ENCODE results near the gene DNM3. TPM values are rescaled to one million over a fixed set of nuclear protein-coding genes. Genes with fewer than 3 reads are reported as not detected.

Gene DNM3
- total and polyA plus RNA-seq, 9 of the 15 experiments (the other 6 are each of a cell fraction or from before 2014, with no cell fraction given): 0.08 to 0.36 (median 0.22) TPM; not detected in 1

DNA sequence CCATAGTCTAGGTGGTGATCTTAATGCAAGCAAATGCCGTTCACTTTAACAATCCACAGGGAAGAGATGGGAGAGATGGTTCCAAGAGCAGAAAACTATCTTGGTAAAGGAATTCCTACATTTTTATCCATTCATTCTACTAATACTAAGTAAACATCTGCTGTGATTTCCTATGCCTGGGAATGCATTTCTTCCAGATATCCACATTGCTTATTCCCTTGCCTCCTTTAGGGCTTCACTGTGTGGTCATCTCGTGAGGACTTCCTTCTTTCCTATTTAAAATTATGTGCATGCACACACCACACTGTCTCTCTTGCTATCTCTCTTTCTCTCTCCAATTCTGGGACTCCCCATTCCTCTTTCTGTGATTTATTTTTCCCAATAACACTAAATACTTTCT is 380.1 kb downstream of the DNM3 start:
- H4K20me1 ChIP-seq (replicated peaks; ENCODE audit: control insufficient read depth, insufficient read depth, low read length): no peaks in the 10 kb centered on the region
- no peak for FAIRE-seq
- POLR2A ChIA-PET: no interaction called here

DNA sequence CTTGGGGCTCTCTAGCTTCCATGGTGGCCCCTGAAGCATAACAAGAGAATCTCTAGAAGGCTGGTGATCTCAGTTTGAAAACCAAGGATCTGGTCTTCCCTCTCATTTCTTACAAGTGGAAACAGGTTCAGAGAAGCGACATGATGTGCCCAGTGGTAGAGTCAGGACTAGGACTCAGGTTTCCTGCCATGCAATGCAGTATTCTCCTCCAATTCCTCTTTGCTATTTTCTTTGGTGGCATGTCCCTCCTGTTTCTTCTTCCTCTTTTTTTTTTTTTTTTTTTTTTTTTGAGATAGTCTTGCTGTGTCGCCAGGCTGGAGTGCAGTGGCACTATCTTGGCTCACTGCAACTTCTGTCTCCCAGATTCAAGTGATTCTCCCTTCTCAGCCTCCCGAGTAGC is 383.6 kb downstream of the DNM3 start:
- ChIA-PET POLR2A (no interaction called here), CTCF (ENCODE audit: low intra/inter-chr PET ratio) (no interaction called here)
- H2AFZ ChIP-seq (ENCODE audit: low read depth, low read length): no peak overlapping the region
- H3K79me2 ChIP-seq (ENCODE audit: control insufficient read depth, insufficient read depth, low read length): no peaks in the 10 kb centered on the region
- DNase-seq (ENCODE audit: extremely low read depth in 1 of 4, low spot score in 3 of 4) (no peak), ATAC-seq (no peak), FAIRE-seq (no peak)
- BruUV-seq (replicated peaks): no TSS peak
- H3K9ac ChIP-seq (ENCODE audit: insufficient read depth in 1 of 2, low read depth in 2 of 2, low read length in 2 of 2): no peak overlapping the region
- in situ Hi-C loops (cut with MboI): no loop called here
- H3K4me1 ChIP-seq (replicated peaks in 1 of 2; ENCODE audit: control insufficient read depth in 2 of 2, insufficient read depth in 2 of 2, low read length in 2 of 2): no peaks in the 10 kb centered on the region
- H3K27ac ChIP-seq (ENCODE audit: extremely low read depth, low read depth, low read length): no peak overlapping the region
- WGBS (ENCODE audit: insufficient coverage, low coverage, missing lambda C conversion rate): 0% methylated on average over 2 of the region's 3 CpGs
- intact Hi-C loops (cut with micrococcal nuclease): no loop called here
- H3K36me3 ChIP-seq (ENCODE audit: control insufficient read depth, insufficient read depth, low read length): no peaks in the 10 kb centered on the region
- H3K27me3 ChIP-seq (ENCODE audit: control insufficient read depth in 2 of 2, insufficient read depth in 2 of 2, low read length in 2 of 2): no peaks in the 10 kb centered on the region
- no peaks in the 10 kb centered on the region for H3K9me3 ChIP-seq (replicated peaks; ENCODE audit: control insufficient read depth, insufficient read depth, low read depth, low read length)
- H4K20me1 ChIP-seq (replicated peaks; ENCODE audit: control insufficient read depth, insufficient read depth, low read length): no peaks in the 10 kb centered on the region
- H3K4me3 ChIP-seq: no peak overlapping the region
- no peak overlapping the region for H3K4me2 ChIP-seq (ENCODE audit: insufficient read depth, low read length)
- H3K9me1 ChIP-seq (ENCODE audit: control insufficient read depth, insufficient read depth, low read length): no peaks in the 10 kb centered on the region
- TF ChIP-seq HMG20B (CRISPR knock-in tag; IDR thresholded peaks at IDR 0.05) (no peak), ZNF57 (CRISPR knock-in tag; IDR thresholded peaks at IDR 0.05) (no peak), PCBP2 (IDR thresholded peaks at IDR 0.05; ENCODE audit: low read depth, low read length, poor library complexity, severe bottlenecking) (no peak), ZNF707 (CRISPR knock-in tag; conservative IDR thresholded peaks at IDR 0.05) (no peak), KDM4B (IDR thresholded peaks at IDR 0.05; ENCODE audit: borderline replicate concordance in 2 of 2, low read depth in 1 of 2) (no peak), SMAD4 (CRISPR knock-in tag; conservative IDR thresholded peaks at IDR 0.05) (no peak)
- TF ChIP-seq, protein P1, sequence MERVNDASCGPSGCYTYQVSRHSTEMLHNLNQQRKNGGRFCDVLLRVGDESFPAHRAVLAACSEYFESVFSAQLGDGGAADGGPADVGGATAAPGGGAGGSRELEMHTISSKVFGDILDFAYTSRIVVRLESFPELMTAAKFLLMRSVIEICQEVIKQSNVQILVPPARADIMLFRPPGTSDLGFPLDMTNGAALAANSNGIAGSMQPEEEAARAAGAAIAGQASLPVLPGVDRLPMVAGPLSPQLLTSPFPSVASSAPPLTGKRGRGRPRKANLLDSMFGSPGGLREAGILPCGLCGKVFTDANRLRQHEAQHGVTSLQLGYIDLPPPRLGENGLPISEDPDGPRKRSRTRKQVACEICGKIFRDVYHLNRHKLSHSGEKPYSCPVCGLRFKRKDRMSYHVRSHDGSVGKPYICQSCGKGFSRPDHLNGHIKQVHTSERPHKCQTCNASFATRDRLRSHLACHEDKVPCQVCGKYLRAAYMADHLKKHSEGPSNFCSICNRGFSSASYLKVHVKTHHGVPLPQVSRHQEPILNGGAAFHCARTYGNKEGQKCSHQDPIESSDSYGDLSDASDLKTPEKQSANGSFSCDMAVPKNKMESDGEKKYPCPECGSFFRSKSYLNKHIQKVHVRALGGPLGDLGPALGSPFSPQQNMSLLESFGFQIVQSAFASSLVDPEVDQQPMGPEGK (CRISPR knock-in tag; IDR thresholded peaks at IDR 0.05; ENCODE audit: borderline replicate concordance): no peak
- TF ChIP-seq, protein P2, sequence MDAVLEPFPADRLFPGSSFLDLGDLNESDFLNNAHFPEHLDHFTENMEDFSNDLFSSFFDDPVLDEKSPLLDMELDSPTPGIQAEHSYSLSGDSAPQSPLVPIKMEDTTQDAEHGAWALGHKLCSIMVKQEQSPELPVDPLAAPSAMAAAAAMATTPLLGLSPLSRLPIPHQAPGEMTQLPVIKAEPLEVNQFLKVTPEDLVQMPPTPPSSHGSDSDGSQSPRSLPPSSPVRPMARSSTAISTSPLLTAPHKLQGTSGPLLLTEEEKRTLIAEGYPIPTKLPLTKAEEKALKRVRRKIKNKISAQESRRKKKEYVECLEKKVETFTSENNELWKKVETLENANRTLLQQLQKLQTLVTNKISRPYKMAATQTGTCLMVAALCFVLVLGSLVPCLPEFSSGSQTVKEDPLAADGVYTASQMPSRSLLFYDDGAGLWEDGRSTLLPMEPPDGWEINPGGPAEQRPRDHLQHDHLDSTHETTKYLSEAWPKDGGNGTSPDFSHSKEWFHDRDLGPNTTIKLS (IDR thresholded peaks at IDR 0.05; ENCODE audit: borderline replicate concordance, low read depth): no peak

More for the DNA sequence above, 380.1 kb downstream of the DNM3 start:
- ATAC-seq (no peak), DNase-seq (ENCODE audit: extremely low read depth in 1 of 4, low spot score in 3 of 4) (no peak)
- no peak overlapping the region for H3K9ac ChIP-seq (ENCODE audit: insufficient read depth in 1 of 2, low read depth in 2 of 2, low read length in 2 of 2)
- no peak for TF ChIP-seq ZBTB2 (IDR thresholded peaks at IDR 0.05)
- intact Hi-C loops (cut with micrococcal nuclease): no loop called here
- in situ Hi-C loops (cut with MboI): no loop called here
- BruUV-seq (replicated peaks): no TSS peak
- no peak overlapping the region for H2AFZ ChIP-seq (ENCODE audit: low read depth, low read length)
- H3K9me1 ChIP-seq (ENCODE audit: control insufficient read depth, insufficient read depth, low read length): no peaks in the 10 kb centered on the region
- H3K4me1 ChIP-seq (replicated peaks in 1 of 2; ENCODE audit: control insufficient read depth in 2 of 2, insufficient read depth in 2 of 2, low read length in 2 of 2): no peaks in the 10 kb centered on the region
- CTCF ChIA-PET (ENCODE audit: low intra/inter-chr PET ratio): no interaction called here
- H3K27ac ChIP-seq (ENCODE audit: extremely low read depth, low read depth, low read length): no peak overlapping the region
- WGBS (ENCODE audit: insufficient coverage, low coverage, missing lambda C conversion rate): 0% methylated on average over 2 of the region's 2 CpGs
- no peaks in the 10 kb centered on the region for H3K27me3 ChIP-seq (ENCODE audit: control insufficient read depth in 2 of 2, insufficient read depth in 2 of 2, low read length in 2 of 2)
- H3K4me2 ChIP-seq (ENCODE audit: insufficient read depth, low read length): no peak overlapping the region
- H3K79me2 ChIP-seq (ENCODE audit: control insufficient read depth, insufficient read depth, low read length): no peaks in the 10 kb centered on the region
- no peaks in the 10 kb centered on the region for H3K36me3 ChIP-seq (ENCODE audit: control insufficient read depth, insufficient read depth, low read length)
- no peak overlapping the region for H3K4me3 ChIP-seq
- no peaks in the 10 kb centered on the region for H3K9me3 ChIP-seq (replicated peaks; ENCODE audit: control insufficient read depth, insufficient read depth, low read depth, low read length)
